ENCODE data around the gene RPTOR.

DNA sequence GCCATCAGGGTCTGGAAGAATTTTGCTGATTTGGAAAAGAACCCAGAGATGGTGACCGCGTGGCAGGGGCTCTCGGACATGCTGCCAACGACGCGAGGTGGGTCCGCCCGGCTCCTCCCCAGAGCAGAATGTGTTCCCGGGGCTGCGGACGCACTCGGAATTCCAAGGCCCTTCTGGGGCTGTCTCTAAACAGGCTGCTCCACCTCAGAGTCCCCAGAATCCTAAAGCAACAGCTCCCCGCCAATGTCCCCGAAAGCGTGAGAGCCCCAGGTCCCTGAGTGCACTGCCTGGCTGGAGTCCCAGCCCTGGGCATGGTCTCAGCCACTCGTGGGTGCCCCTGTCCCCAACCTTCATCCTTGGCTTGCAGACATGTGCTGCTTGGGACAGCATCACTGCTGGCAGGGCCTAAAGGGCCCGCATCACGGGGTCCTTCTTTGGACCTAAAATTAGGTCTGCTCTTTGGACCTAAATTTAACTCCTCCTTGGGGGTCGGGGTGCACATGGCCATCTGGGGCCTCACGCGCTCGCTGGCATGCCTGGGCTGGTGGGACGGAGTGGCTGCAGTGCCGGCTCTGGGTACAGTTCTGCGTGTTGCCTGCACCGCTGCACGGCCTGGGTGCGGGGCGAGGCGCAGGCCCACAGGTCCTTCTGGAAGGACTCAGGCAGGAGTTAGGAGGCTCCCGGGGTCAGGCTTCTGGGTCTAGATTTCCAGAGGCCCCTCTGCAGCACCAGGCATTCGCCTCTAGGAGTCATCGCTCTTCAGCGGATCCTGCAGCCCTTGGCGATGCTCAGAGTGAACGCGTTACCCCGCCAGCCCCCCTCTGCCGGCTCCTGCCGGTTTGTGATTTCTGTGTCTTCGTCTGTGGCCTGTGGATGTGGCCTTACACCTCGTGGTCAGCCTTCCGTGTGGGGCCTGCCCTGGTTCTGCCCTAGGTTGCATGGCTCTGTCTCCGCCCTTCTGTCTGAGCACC is 405.1 kb downstream of the RPTOR start:
- TF ChIP-seq, protein P1, sequence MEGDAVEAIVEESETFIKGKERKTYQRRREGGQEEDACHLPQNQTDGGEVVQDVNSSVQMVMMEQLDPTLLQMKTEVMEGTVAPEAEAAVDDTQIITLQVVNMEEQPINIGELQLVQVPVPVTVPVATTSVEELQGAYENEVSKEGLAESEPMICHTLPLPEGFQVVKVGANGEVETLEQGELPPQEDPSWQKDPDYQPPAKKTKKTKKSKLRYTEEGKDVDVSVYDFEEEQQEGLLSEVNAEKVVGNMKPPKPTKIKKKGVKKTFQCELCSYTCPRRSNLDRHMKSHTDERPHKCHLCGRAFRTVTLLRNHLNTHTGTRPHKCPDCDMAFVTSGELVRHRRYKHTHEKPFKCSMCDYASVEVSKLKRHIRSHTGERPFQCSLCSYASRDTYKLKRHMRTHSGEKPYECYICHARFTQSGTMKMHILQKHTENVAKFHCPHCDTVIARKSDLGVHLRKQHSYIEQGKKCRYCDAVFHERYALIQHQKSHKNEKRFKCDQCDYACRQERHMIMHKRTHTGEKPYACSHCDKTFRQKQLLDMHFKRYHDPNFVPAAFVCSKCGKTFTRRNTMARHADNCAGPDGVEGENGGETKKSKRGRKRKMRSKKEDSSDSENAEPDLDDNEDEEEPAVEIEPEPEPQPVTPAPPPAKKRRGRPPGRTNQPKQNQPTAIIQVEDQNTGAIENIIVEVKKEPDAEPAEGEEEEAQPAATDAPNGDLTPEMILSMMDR (optimal IDR thresholded peaks at IDR 0.05 in 1 of 3, IDR thresholded peaks at IDR 0.05 in 1 of 3, conservative IDR thresholded peaks at IDR 0.05 in 1 of 3; ENCODE audit: extremely low read depth in 1 of 3, insufficient read depth in 2 of 3, low read length in 3 of 3): no peak
- no peak for TF ChIP-seq EZH2 (IDR thresholded peaks at IDR 0.05; ENCODE audit: low read length)

All from keratinocyte (primary cell).